PC-3 (cell line): ENCODE results near the gene ABHD6.

Experiments used
- CTCF ChIP-seq: fragments of 300-600 bp; sonication (generic); conservative IDR thresholded peaks from 2 replicates; pipeline ENCODE4 v1.5.1; 2017; ENCODE audit warnings: antibody characterized with exemption, low read depth, mild to moderate bottlenecking, low read length
- EZH2 ChIP-seq: fragments of 300-600 bp; sonication (generic); IDR thresholded peaks from one replicate; pipeline ENCODE4 v1.6.1; 2017; ENCODE audit warnings: antibody characterized with exemption, mild to moderate bottlenecking, low read length; ENCODE audit not compliant: unreplicated experiment
- EZH2phosphoT487 ChIP-seq: fragments of 300-600 bp; sonication (generic); IDR thresholded peaks from 2 replicates; pipeline ENCODE4 v1.6.1; 2018; ENCODE audit warnings: mild to moderate bottlenecking, antibody characterized with exemption, low read length, borderline replicate concordance

GRCh38 chr3:58192069-58192468 lies 45.5 kb upstream of the ABHD6 start:
- TF ChIP-seq EZH2 (no peak), CTCF (no peak), EZH2phosphoT487 (no peak)
